Neural cell (in vitro differentiated cells): ENCODE results near the gene FKBP1A. TPM values are rescaled to one million over a fixed set of nuclear protein-coding genes. Genes with fewer than 3 reads are reported as not detected.

Experiments
- H2AFZ ChIP-seq: fragments of 200-600, 300-800 bp; sonication (generic), shearing (Covaris generic); 2 replicates; pipeline ENCODE4 v1.6.0; 2014; ENCODE audit warnings: low read depth, mild to moderate bottlenecking, antibody characterized with exemption, low read length, moderate library complexity
- H3F3A ChIP-seq: fragments of 200-600 bp; shearing (Covaris generic); 2 replicates; pipeline ENCODE4 v1.6.1; 2016; ENCODE audit warnings: mild to moderate bottlenecking, moderate library complexity, mixed read lengths, antibody characterized with exemption, low read length; ENCODE audit not compliant: insufficient read depth, poor library complexity, severe bottlenecking
- H3K27ac ChIP-seq: fragments of 200-600, 300-800 bp; sonication (generic), shearing (Covaris generic); 2 replicates; pipeline ENCODE4 v1.5.1; 2014; ENCODE audit warnings: mild to moderate bottlenecking, low read length, moderate library complexity
- H3K27me3 ChIP-seq: fragments of 300-800, 200-600 bp; sonication (generic), shearing (Covaris generic); 2 replicates; pipeline ENCODE4 v1.6.0; 2014; ENCODE audit warnings: mild to moderate bottlenecking, low read depth, low read length, moderate library complexity; ENCODE audit not compliant: insufficient read depth
- H3K36me3 ChIP-seq: fragments of 300-800, 200-600 bp; sonication (generic), shearing (Covaris generic); 2 replicates; pipeline ENCODE4 v1.5.1; 2014; ENCODE audit warnings: mild to moderate bottlenecking, antibody characterized with exemption, low read length, moderate library complexity; ENCODE audit not compliant: insufficient read depth
- H3K4me2 ChIP-seq: fragments of 300-800, 200-600 bp; sonication (generic), shearing (Covaris generic); 2 replicates; pipeline ENCODE4 v1.6.0; 2014; ENCODE audit warnings: mild to moderate bottlenecking, low read length
- H3K4me3 ChIP-seq: fragments of 300-800, 200-600 bp; sonication (generic), shearing (Covaris generic); 2 replicates; pipeline ENCODE4 v1.5.1; 2014; ENCODE audit warnings: mild to moderate bottlenecking, low read length, moderate library complexity
- H3K79me2 ChIP-seq: fragments of 200-600 bp; shearing (Covaris generic); replicated peaks from 2 replicates; pipeline ENCODE4 v1.6.0; 2014; ENCODE audit warnings: mild to moderate bottlenecking, low read length, moderate library complexity; ENCODE audit not compliant: insufficient read depth
- H3K9ac ChIP-seq: fragments of 300-800, 200-600 bp; sonication (generic), shearing (Covaris generic); 2 replicates; pipeline ENCODE4 v1.6.1; 2016; ENCODE audit warnings: mild to moderate bottlenecking, low read length, mixed read lengths
- H3K9me2 ChIP-seq: fragments of 200-600 bp; shearing (Covaris generic); 2 replicates; pipeline ENCODE4 v1.6.1; 2016; ENCODE audit warnings: mild to moderate bottlenecking, low read length, mixed read lengths; ENCODE audit not compliant: insufficient read depth
- H3K9me3 ChIP-seq: fragments of 200-600, 300-800 bp; sonication (generic), shearing (Covaris generic); 2 replicates; pipeline ENCODE4 v1.6.1; 2016; ENCODE audit warnings: mild to moderate bottlenecking, mixed run types, low read length, moderate library complexity, mixed read lengths
- H4K20me1 ChIP-seq: fragments of 200-600 bp; shearing (Covaris generic); 2 replicates; pipeline ENCODE4 v1.6.1; 2016; ENCODE audit warnings: mild to moderate bottlenecking, mixed run types; ENCODE audit not compliant: insufficient read depth
- CTCF ChIP-seq: fragments of 450-650 bp; IDR thresholded peaks from 2 replicates; pipeline ENCODE4 v1.5.1; 2014; ENCODE audit warnings: antibody characterized with exemption, mild to moderate bottlenecking, moderate library complexity; ENCODE audit not compliant: poor library complexity, severe bottlenecking
- EP300 ChIP-seq: fragments of 450-650 bp; conservative IDR thresholded peaks from 2 replicates; pipeline ENCODE4 v1.6.1; 2014; ENCODE audit warnings: antibody characterized with exemption, mild to moderate bottlenecking, moderate library complexity; ENCODE audit not compliant: poor library complexity, severe bottlenecking
- EZH2 ChIP-seq: fragments of 200-600, 300-800 bp; shearing (Covaris generic), sonication (generic); IDR thresholded peaks from 2 replicates; pipeline ENCODE4 v1.6.1; 2014; ENCODE audit warnings: antibody characterized with exemption, low read length, borderline replicate concordance, mild to moderate bottlenecking; ENCODE audit not compliant: insufficient read depth, poor library complexity, severe bottlenecking
- MXI1 ChIP-seq: fragments of 450-650 bp; conservative IDR thresholded peaks from 2 replicates; pipeline ENCODE4 v1.6.1; 2014; ENCODE audit warnings: antibody characterized with exemption, mild to moderate bottlenecking; ENCODE audit not compliant: poor library complexity, severe bottlenecking
- POLR2AphosphoS5 ChIP-seq: IDR thresholded peaks from 2 replicates; pipeline ENCODE4 v1.6.1; 2012
- RAD21 ChIP-seq: fragments of 450-650 bp; conservative IDR thresholded peaks from 2 replicates; pipeline ENCODE4 v1.6.1; 2014; ENCODE audit warnings: antibody characterized with exemption, mild to moderate bottlenecking, moderate library complexity
- SMC3 ChIP-seq: fragments of 450-650 bp; conservative IDR thresholded peaks from 2 replicates; pipeline ENCODE4 v1.6.1; 2014; ENCODE audit warnings: antibody characterized with exemption, mild to moderate bottlenecking, moderate library complexity; ENCODE audit not compliant: poor library complexity
- TAF1 ChIP-seq: IDR thresholded peaks from 2 replicates; pipeline ENCODE4 v1.6.1; 2012; ENCODE audit warnings: low read depth
- polyA plus RNA-seq: library from polyadenylated mRNA; depleted of rRNA; stranded (reverse); fragments of >200 nt; gene quantifications from 2 replicates; pipeline ENCODE4 v1.2.3, GENCODE V29; 2014
- TF ChIP-seq, protein P1 (sequence below): IDR thresholded peaks from 2 replicates; pipeline ENCODE4 v1.6.1; 2012; ENCODE audit warnings: borderline replicate concordance

Gene FKBP1A
- polyA plus RNA-seq, 1 donor from 2014 or later, result 150 TPM

- H3K4me2 ChIP-seq, result no peak overlapping the region
- H3K9me3 ChIP-seq, result no peaks in the 10 kb centered on the region
- H3K4me3 ChIP-seq, result no peak overlapping the region
- H3K36me3 ChIP-seq, result peaks cover 4% of the 10 kb centered on the region
- H2AFZ ChIP-seq, result no peak overlapping the region
- no peaks in the 10 kb centered on the region for H3K79me2 ChIP-seq
- no peak for TF ChIP-seq RAD21
- TF ChIP-seq POLR2AphosphoS5, result no peak
- TF ChIP-seq, protein P1, sequence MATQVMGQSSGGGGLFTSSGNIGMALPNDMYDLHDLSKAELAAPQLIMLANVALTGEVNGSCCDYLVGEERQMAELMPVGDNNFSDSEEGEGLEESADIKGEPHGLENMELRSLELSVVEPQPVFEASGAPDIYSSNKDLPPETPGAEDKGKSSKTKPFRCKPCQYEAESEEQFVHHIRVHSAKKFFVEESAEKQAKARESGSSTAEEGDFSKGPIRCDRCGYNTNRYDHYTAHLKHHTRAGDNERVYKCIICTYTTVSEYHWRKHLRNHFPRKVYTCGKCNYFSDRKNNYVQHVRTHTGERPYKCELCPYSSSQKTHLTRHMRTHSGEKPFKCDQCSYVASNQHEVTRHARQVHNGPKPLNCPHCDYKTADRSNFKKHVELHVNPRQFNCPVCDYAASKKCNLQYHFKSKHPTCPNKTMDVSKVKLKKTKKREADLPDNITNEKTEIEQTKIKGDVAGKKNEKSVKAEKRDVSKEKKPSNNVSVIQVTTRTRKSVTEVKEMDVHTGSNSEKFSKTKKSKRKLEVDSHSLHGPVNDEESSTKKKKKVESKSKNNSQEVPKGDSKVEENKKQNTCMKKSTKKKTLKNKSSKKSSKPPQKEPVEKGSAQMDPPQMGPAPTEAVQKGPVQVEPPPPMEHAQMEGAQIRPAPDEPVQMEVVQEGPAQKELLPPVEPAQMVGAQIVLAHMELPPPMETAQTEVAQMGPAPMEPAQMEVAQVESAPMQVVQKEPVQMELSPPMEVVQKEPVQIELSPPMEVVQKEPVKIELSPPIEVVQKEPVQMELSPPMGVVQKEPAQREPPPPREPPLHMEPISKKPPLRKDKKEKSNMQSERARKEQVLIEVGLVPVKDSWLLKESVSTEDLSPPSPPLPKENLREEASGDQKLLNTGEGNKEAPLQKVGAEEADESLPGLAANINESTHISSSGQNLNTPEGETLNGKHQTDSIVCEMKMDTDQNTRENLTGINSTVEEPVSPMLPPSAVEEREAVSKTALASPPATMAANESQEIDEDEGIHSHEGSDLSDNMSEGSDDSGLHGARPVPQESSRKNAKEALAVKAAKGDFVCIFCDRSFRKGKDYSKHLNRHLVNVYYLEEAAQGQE, result no peak
- no peak for TF ChIP-seq SMC3
- TF ChIP-seq EP300, result no peak
- TF ChIP-seq MXI1, result no peak
- no peak for TF ChIP-seq TAF1
- TF ChIP-seq CTCF, result no peak
- no peak for TF ChIP-seq EZH2
- H4K20me1 ChIP-seq, result no peaks in the 10 kb centered on the region
- no peak overlapping the region for H3K27ac ChIP-seq
- no peaks in the 10 kb centered on the region for H3F3A ChIP-seq
- no peak overlapping the region for H3K9ac ChIP-seq
- no peaks in the 10 kb centered on the region for H3K9me2 ChIP-seq
- H3K27me3 ChIP-seq, result no peaks in the 10 kb centered on the region
These were observed 28.7 kb downstream of the FKBP1A start for GRCh38 chr20:1364106-1364505.

GRCh38 chr20:1363522-1363921, 29.3 kb downstream of the FKBP1A start:
- H3K27ac ChIP-seq, result no peak overlapping the region
- H3K9me2 ChIP-seq, result no peaks in the 10 kb centered on the region
- H3F3A ChIP-seq, result no peaks in the 10 kb centered on the region
- no peak overlapping the region for H3K4me2 ChIP-seq
- no peak overlapping the region for H3K9ac ChIP-seq
- no peaks in the 10 kb centered on the region for H4K20me1 ChIP-seq
- no peak overlapping the region for H2AFZ ChIP-seq
- H3K36me3 ChIP-seq, result peaks cover 4% of the 10 kb centered on the region
- no peaks in the 10 kb centered on the region for H3K27me3 ChIP-seq
- no peaks in the 10 kb centered on the region for H3K9me3 ChIP-seq
- H3K79me2 ChIP-seq, result no peaks in the 10 kb centered on the region
- no peak for TF ChIP-seq SMC3
- no peak overlapping the region for H3K4me3 ChIP-seq

GRCh38 chr20:1362484-1362883, 30.4 kb downstream of the FKBP1A start:
- Histone ChIP-seq H3K36me3 (peaks cover 2% of the 10 kb centered on the region), H3K9me2 (no peaks in the 10 kb centered on the region), H3F3A (no peaks in the 10 kb centered on the region), H3K27me3 (no peaks in the 10 kb centered on the region), H3K4me3 (no peak overlapping the region), H3K79me2 (no peaks in the 10 kb centered on the region), H2AFZ (no peak overlapping the region), H3K27ac (no peak overlapping the region), H3K9me3 (no peaks in the 10 kb centered on the region), H4K20me1 (no peaks in the 10 kb centered on the region), H3K9ac (no peak overlapping the region), H3K4me2 (no peak overlapping the region)
- no peak for TF ChIP-seq CTCF
- TF ChIP-seq EZH2, result no peak
- no peak for TF ChIP-seq EP300
- no peak for TF ChIP-seq TAF1
- TF ChIP-seq, protein P1, result no peak
- TF ChIP-seq SMC3, result no peak
- no peak for TF ChIP-seq MXI1
- TF ChIP-seq POLR2AphosphoS5, result no peak
- TF ChIP-seq RAD21, result no peak
